HG02973 (cell line): ENCODE results near the gene KSR2.
"Not testable (repeated sequence)": the region's sequence is repeated elsewhere in the genome, so short reads cannot be mapped to it uniquely, and the experiment has no call there.

Experiments
- ATAC-seq: cut with Tn5 transposase; IDR thresholded peaks from one replicate; pipeline ENCODE4 v1.9.1; 2021; ENCODE audit warnings: moderate library complexity; ENCODE audit not compliant: unreplicated experiment

KSR2 gene

DNA sequence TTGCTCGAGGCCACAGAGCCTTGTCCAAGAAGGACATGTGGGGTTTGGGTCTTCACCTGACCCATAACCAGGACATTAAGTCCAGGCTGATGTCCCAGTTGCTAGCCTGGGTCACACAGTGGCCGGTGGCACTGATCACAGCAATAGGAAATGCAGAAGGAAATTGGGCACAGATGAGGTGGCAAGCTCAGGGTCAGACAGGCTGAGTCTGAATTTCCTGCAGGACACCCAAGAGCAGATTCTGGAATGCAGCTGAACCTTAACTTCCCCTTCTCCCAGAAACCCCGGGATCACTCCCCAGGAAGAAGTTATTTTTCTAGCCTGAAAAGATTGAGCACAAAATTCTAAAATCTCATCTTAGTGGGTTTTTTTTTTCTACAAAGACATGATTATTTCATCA is 199.9 kb downstream of the KSR2 start:
- ATAC-seq = no peak

DNA sequence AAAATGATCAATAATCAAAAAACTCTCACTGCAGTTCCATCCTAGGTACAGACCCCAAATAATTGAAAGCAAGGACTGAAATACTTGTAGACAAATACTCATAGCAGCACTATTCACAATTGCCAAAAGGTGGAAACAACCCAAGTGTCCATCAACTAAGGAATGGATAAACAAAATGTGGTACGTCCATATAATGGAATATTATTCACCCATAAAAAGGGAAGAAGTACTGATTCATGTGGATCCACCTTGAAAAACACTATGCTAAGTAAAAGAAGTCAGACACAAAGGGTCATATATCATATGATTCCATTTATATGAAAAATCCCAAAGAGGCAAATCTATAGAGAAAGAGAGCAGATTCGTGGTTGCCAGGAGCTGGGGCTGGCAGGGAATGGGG is 202.8 kb downstream of the KSR2 start:
- no peak for ATAC-seq

DNA sequence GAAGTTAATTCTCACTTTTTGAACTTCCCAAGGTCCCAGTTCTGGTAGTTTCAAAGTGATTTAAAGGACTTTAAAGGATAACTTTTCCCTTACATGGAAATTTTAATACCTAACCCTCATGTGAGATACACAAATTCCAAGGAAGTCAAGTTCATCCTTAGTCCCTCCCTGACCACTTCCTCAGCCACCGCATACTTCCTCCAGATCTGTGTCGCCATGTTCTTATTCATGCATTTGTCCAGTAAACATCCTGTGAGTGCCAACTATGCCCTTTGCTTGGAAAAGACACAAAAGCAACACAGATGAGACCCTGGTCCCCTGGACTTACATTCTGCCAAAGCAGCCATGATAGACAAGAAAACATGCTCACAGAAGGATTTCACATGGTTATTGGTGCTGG is 206.6 kb downstream of the KSR2 start:
- ATAC-seq = no peak

DNA sequence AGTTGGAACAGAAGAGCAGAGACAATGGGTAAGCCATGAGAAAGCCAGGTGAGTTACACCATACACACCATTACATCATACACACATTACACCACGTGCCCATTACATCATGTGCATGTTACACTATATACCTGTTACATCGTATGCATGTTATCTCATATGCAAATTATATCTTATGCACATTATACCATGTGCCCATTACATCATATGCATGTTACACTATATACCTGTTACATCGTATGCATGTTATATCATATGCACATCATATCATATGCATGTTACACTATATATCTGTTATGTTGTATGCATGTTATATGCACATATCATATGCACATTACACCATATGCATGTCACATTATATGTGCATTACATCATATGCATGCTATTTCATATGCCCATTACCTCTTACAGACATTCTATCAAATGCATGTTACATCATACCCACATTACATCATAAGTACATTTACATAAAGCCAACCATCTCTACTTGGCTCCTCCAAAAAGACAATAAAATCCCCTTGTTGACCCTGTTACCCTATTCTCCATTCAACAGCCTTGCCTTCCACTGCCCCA is 207.2 kb downstream of the KSR2 start:
- no peak for ATAC-seq

DNA sequence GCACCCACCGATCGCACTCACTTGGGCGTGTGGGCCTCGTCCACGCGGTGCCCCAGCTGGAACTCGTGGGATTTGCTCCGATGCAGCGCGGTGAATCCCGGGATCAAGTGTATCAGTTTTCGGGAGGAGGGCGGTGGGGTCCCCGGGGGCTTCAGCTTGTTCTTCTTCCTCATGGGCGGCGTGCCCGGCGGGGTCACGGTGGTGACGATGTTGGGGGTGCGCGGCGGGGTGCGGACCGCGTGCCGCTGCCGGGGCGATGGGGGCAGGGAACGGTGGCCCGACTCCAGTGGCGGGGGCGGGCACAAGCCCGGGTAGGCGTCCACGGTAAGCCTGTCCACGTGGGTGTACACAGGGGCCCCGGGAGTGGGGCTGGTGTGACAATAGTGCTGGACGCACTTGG is 207.8 kb downstream of the KSR2 start:
- ATAC-seq = no peak

DNA sequence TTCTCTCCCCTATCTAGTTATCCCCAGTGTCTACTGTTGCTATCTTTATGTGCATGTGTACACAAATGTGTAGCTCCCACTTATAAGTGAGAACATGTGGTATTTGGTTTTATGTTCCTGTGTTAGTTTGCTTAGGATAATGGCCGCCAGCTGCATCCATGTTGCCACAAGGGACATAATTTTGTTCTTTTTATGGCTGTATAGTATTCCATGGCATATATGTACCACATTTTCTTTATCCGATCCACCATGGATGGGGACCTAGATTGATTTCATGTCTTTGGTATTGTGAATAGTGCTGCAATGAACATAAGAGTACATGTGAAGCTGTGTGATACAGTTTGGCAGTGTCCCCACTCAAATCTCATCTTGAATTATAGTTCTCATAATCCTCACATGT is 218.1 kb downstream of the KSR2 start:
- no peak for ATAC-seq

DNA sequence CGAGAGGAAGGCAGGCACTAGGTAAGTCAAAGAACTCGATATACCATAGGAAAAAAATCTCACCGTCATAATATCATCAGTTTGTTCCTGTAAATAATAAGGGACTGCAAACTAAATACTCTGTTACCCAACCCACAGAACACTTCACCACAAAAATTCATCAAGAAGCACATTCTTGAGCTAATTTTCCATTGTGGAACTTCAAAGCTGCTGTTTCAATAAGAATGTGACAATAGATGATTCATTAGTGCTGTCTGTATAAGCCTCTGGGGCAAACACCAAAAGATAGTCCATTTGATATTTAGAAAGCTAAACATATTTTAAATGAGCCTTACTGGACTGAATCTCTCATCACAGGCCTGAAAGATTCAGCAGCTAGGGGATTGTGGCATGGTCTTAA is 219.4 kb downstream of the KSR2 start:
- no peak for ATAC-seq

DNA sequence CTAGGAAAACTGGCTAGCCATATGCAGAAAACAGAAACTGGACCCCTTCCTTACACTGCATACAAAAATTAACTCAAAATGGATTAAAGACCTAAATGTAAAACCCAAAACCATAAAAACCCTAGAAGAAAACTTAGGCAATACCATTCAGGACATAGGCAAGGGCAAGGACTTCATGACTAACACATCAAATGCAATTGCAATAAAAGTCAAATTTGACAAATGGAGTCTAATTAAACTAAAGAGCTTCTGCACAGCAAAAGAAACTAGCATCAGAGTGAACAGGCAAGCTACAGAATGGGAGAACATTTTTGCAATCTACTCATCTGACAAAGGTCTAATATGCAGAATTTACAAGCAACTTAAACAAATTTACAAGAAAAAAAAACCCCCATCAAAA is 222.4 kb downstream of the KSR2 start:
- ATAC-seq = not testable (repeated sequence)

DNA sequence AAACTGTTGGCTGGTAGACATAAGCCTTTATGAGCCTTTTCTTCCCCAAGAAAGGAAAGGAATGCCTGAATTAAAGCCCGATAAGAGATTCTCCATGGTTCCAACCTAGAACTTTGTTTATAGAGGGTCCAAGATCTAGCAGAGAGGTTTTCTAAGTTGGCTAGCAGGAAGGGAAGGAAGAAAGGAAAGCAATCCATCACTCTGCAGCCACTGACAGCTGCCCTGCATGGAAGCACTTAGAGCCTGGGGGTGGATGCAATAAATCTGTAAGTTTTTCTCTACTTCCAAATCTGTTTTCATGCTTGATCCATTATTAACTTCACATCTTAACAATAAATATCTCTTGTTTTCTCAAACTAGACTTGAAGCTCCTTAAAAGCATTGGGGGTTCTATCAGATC is 224.4 kb downstream of the KSR2 start:
- ATAC-seq = no peak

DNA sequence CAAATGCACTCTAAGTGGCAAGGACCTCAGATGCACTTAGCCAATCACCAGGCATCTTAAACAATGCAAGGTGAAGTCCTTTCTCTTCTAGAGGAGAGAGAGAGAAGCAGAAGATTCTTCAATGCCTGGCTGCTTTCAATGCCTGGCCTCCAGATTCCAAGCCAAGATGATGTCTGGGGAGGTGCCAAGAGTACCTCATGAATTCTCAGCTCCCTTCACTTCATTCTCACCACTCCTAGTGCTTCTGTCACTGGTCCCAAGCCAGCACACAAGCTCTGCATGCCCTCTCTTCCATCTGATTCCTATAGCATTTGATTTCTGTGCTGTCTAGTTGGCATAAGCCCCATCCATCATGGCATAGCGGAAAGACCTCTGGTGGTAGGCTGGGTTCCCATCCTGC is 225.0 kb downstream of the KSR2 start:
- no peak for ATAC-seq

DNA sequence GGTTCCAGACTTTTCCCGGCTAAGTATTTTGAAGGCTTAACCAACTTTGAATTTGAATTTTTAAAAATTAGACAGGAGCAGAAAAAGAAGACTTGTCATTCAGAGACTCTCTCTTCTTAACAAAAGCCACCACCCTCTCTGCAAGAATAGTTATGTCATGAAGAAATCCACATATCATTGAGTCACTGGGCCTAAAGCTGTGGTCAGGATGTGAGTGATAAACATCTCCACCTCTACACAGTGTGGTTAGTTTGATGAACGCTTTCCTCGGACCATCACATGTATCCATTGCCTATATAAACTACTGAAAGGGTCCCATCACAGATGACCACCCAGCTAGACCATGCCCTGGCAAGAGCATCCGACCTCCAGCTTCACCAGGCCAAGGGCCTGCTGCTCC is 226.1 kb downstream of the KSR2 start:
- ATAC-seq = no peak

DNA sequence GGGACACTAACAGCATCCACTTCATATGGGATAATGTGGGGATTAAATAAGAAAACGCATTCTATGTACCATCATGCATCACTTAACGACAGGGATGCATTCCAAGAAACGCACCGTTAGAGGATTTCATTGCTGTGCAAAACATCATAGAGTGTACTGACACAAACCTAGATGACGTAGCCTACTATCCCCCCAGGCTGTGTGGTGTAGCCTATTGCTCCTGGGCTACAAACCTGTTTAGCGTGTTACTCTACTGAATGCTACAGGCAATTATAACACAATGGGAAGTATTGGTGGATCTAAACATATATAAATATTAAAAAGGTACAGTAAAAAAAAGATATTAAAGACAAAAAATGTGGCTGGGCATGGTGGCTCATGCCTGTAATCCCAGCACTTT is 230.6 kb downstream of the KSR2 start:
- no peak for ATAC-seq

DNA sequence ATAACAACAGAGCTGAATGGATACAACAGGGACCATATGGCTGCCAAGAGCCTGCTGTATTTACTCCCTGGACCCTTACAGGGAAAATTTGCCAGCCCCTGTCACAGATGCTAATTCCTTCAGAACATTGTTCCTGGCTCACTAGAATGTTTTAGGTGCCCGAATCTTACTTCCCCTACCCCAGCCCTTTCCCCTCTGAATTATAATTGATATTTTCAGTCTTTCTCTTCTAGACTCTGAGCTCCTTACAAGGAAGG is 235.3 kb downstream of the KSR2 start:
- ATAC-seq = no peak

DNA sequence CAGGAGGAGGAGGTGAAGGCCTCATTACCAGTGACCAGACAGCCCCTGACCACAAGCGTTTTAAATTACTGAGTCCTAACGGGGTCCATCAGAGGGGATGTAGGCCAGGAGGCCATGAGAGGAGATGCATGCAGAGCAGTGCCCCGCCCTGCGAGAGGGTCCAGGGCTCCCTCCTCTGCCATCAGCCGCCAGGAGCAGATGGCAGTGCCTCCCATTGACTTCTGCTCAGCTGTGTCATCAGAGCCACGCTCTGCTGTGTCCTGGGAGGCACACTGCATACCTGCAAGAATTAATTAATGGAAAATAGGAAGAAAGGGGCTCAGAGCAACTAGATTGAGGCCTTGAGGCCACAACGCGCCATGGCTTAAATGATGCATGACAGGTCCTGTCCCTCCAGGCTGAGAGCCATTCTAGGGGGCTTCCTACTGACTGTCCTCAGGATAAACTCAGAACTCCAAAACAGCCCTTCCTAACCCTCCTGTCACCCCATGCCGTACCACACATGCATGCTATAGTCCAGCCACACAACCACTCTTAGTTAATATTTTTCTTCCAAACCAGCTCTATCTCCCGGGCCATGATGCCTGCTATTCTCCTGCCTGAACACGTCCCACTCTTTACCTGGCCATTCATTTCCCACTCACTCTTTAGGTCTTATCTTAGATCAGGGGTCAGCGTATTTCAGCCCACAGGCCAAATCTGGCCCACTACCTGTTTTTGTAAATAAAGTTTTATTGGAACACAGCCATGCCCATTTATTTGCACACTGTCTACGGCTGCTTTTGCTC is 235.8 kb downstream of the KSR2 start:
- no peak for ATAC-seq

DNA sequence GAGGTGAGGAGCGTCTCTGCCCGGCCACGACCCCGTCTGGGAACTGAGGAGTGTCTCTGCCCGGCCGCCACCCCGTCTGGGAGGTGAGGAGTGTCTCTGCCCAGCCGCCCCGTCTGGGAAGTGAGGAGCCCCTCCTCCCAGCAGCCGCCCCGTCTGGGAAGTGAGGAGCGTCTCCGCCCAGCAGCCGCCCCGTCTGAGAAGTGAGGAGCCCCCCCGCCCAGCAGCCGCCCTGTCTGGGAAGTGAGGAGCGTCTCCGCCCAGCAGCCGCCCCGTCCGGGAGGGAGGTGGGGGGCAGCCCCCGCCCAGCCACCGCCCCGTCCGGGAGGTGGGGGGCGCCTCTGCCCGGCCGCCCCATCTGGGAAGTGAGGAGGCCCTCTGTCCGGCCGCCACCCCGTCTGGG is 237.7 kb downstream of the KSR2 start:
- not testable (repeated sequence) for ATAC-seq

DNA sequence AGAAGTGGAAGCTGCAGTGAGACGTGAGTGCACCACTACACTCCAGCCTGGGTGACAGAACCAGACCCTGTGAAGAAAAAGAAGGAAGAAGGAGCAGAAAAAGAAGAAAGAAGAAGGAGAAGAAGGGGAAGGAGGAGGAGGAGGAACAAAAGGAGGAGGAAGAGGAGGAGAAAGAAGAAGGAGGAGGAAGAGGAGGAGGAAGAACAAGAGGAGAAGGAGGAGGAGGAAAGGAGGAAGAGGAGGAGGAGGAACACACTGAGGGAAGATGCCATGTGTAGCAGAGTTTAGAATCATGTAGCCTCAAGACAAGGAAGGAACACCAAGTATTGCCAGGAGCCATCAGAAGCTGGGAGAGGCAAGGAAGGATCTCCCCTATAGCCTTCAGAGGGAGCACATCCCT is 241.5 kb downstream of the KSR2 start:
- no peak for ATAC-seq

DNA sequence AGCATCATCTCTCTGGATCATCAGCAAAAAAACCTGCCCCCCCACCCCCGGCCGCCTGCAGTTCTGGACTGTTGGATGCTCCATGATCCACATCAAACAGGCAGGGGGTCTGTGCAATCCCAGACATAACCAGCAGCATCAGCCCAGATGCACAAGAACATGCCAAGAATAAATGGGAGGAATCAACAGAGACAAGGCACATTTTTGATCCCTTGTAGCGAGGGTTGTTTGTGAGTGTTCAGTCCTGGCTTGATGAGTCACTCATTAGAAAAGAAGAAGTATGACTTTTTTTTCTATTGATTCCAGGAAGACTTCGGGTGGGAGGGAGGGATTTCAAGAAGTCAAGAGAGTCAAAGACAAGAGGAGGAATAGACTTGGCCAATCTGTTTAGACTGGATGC is 244.2 kb downstream of the KSR2 start:
- no peak for ATAC-seq

DNA sequence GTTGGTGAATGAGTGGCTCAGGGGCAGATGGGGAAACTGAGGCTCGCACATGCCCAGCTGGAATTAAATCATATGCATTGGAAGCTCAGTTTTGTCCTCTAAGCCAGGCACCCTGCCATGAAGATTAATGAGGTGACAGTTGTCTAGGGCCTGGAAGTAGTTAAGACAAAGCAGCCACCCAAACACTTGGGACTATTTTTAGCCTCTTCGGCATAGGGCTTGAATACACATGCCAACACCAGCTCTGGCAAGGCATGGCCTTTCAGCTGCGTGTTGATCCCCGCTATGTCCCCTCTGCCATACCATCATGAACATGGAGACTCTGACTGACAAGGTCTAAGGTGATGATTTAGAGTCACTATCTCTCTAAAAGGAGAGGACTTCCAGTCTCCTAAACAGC is 250.2 kb downstream of the KSR2 start:
- no peak for ATAC-seq

DNA sequence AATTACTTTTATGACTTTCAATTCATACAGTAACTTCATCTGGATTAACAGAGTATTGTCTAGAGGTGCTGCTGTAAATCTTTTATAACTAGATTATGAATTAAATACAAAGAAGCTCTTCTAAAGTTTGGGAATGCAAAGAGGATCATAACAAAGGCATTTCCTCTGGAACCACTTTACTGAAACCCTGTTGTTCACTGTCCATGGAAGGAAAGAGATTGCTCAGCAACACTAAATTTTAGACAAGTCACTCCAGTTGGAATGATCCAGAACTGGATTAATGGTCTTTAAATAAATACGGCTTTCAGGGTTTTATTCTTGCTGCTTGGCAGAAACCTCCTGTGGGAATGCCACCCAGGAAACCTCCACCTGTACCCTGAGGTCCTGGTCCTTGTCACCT is 250.6 kb downstream of the KSR2 start:
- no peak for ATAC-seq

DNA sequence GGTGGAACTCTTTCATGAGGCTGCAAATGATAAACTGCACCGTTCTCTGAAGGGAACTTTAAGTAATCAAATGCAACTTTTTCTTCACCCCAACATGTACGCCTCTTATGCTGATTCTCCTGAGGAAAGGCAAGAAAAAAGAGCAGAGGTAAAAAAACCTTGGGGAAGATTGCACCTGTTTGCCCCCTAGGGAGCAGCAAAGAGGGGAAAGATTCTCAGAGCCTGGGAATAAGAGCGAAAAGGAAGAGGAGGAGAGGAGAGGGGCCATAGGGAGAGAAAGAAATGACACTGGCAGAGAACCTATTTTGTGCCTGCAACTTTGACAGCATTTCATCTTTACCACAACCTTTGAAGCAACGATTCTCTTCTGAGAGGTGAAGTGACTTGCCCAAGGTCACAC is 254.6 kb downstream of the KSR2 start:
- no peak for ATAC-seq

DNA sequence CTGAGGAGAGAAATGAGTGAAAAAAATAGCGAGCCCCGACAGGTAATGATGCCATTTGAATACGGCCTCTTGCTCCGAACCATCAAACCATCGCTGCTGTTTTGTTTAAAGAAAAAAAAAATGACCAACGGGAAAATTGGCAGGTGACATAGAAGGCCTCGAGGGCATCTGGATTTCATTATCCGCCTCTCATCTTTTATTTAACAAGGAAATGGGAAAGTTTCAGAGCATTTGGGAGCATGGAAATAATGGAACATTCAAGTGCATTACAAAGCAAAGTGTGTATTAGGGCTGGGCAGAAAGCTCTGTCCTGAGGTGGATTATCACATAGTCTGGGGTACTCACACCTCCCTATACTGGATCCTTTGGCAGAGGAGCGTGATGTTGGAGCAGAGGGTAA is 258.7 kb downstream of the KSR2 start:
- ATAC-seq = no peak

DNA sequence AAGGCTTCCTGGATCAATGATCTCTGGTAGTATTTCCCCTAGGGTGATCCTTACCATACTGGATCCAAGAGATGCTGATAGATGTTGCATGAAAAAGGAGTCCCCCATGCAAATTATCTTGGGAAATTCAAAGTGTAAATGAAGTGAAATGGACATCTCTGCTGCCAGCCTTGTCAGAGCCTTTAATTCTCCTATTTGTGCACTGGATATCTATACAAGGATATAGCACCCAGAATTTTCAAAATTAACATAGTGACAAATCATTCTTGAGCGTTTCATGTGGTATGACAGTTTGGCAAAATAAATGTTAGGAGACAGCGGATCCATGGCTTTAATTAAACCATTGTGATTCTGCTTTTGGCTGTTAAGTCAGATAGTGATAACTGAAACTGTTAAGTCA is 260.9 kb downstream of the KSR2 start:
- ATAC-seq = no peak

DNA sequence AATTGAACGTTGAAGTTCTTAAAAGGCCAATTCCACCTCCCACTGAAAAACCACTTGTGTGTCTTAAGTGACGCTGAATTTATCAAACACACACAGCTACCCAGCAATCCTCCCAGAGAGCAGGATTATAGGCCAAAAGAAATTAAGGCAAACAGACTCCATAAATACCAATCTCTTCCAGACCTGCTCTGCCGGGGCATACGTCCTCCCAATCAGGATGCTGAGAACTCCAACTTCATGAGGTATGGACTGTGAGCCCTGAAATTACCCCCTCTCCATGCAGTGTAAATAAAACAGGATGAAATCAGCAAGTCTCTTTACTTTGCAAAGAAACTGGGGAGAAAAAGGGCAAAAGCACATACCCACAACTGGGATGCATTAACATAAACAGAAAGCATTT is 265.2 kb downstream of the KSR2 start:
- no peak for ATAC-seq
